PC-3 (cell line): ENCODE results near the gene BNIP5.

Experiments used
- EZH2phosphoT487 ChIP-seq: fragments of 300-600 bp; sonication (generic); IDR thresholded peaks from 2 replicates; pipeline ENCODE4 v1.6.1; 2018; ENCODE audit warnings: mild to moderate bottlenecking, antibody characterized with exemption, low read length, borderline replicate concordance
- TF ChIP-seq, protein P1 (sequence below): fragments of 300-600 bp; sonication (generic); conservative IDR thresholded peaks from 2 replicates; pipeline ENCODE4 v1.5.1; 2017; ENCODE audit warnings: antibody characterized with exemption, low read depth, mild to moderate bottlenecking, low read length

DNA sequence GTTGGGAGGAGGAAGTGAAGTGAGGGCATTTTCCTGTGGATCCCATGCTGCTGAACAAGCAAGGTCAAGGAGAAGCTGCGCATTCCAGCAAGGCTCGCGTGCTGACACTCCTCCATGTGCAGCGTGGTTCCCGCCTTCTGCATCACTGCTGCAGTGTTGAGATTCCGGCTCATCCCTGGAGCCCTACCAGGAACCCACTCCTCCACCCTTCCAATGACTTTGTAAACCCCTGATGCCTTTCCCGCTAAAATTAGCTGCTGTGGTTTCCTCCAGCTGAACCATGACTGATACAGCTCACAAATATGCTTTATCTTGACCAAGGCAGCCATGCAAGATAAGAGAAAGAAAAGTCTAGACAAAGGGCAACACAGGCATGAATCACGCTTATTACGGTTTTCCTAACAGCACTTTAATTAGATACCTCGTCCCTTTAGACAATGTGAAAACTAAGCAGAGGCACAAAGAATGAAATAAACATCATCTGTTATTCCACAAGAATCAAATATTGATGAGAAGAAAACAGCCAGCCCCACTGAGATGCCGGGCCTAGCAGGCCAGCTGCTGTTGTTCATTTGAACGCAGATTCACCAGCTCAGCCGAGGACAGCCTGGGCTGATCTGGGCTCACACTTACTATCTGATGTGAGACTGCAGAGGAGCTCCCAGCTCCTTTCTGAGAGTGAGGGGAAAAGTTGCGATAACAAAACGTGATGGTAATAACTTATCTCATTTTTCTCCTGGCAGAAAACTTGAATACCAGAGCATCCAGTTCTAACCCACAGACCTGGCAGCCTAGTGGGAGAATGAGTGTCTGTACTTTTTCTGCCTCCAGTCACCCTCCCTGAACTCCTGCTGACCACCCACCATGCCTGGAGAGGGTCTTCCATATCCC is 14.2 kb upstream of the BNIP5 start:
- TF ChIP-seq, protein P1, sequence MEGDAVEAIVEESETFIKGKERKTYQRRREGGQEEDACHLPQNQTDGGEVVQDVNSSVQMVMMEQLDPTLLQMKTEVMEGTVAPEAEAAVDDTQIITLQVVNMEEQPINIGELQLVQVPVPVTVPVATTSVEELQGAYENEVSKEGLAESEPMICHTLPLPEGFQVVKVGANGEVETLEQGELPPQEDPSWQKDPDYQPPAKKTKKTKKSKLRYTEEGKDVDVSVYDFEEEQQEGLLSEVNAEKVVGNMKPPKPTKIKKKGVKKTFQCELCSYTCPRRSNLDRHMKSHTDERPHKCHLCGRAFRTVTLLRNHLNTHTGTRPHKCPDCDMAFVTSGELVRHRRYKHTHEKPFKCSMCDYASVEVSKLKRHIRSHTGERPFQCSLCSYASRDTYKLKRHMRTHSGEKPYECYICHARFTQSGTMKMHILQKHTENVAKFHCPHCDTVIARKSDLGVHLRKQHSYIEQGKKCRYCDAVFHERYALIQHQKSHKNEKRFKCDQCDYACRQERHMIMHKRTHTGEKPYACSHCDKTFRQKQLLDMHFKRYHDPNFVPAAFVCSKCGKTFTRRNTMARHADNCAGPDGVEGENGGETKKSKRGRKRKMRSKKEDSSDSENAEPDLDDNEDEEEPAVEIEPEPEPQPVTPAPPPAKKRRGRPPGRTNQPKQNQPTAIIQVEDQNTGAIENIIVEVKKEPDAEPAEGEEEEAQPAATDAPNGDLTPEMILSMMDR = no peak
- TF ChIP-seq EZH2phosphoT487 = no peak
